ENCODE data around the gene SRPK3.

DNA sequence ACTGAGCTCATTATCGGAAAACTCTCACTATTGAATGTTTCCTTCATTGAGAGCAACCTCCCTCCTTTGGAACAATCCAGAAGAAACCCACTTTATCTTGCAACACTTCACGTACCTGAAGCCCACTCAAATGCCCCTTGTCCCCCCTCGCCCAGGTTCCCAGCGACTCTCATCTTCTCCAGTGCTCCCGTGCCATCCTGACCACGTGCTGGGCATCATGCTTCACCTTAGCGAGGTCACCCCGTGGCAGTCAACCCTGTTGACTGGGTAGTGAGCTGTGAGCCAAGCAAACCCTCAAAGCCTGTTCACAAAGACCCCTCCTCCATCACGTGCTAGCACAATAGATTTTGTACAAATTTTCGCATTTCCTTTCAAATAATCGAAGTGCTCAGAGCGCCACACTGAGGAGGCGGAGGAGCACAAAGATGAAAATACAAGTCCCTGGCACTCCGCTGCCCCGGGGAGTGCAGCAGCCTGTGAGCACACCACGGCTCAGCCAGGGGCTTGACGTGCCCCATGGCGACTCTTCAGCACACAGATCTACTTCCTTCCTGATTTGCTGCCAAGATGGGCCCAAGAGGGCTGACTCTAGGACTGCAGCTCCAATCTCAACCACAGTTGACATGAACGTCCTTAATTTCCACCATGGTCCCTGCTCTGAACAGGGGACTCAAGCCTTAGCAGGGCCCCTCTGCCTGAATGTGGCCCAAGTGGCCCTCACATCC, 33.9 kb downstream of the SRPK3 start:
- TF ChIP-seq CTCF (IDR thresholded peaks at IDR 0.05) (no peak), POLR2A (IDR thresholded peaks at IDR 0.05) (no peak)

Data from upper lobe of left lung (tissue), 4 donors.